Measurements from ENCODE around the gene VPS37B.

Gene VPS37B

GRCh38 chr12:122866379-122866778 lies 29.5 kb downstream of the VPS37B start:
- no peak for DNase-seq (ENCODE audit: low read depth in 2 of 2)

GRCh38 chr12:122865268-122866231 lies 30.4 kb downstream of the VPS37B start:
- no peak for DNase-seq (ENCODE audit: low read depth in 2 of 2)

- no peak for DNase-seq (ENCODE audit: low read depth in 2 of 2)
Observed at GRCh38 chr12:122864894-122865253, 31.1 kb downstream of the VPS37B start.

- DNase-seq (ENCODE audit: low read depth in 2 of 2): no peak
Observed at GRCh38 chr12:122862872-122863701, 32.8 kb downstream of the VPS37B start.

- DNase-seq (ENCODE audit: low read depth in 2 of 2): no peak
Observed at GRCh38 chr12:122862110-122862634, 33.8 kb downstream of the VPS37B start.

GRCh38 chr12:122861587-122861970 lies 34.3 kb downstream of the VPS37B start:
- no peak for DNase-seq (ENCODE audit: low read depth in 2 of 2)

GRCh38 chr12:122860854-122861586 lies 34.9 kb downstream of the VPS37B start:
- no peak for DNase-seq (ENCODE audit: low read depth in 2 of 2)

- peak; percentile 67 to 80 for DNase-seq (ENCODE audit: low read depth in 2 of 2)
Observed at GRCh38 chr12:122860040-122860853, 35.7 kb downstream of the VPS37B start.

- DNase-seq (ENCODE audit: low read depth in 2 of 2): no peak
Observed at GRCh38 chr12:122859303-122860039, 36.5 kb downstream of the VPS37B start.

- DNase-seq (ENCODE audit: low read depth in 2 of 2): no peak
Observed at GRCh38 chr12:122858591-122859302, 37.2 kb downstream of the VPS37B start.

GRCh38 chr12:122858171-122858570 lies 37.8 kb downstream of the VPS37B start:
- DNase-seq (ENCODE audit: low read depth in 2 of 2): no peak

GRCh38 chr12:122856999-122857671 lies 38.8 kb downstream of the VPS37B start:
- DNase-seq (ENCODE audit: low read depth in 2 of 2): no peak

- DNase-seq (ENCODE audit: low read depth in 2 of 2): no peak
Observed at GRCh38 chr12:122855928-122856831, 39.7 kb downstream of the VPS37B start.

- no peak for DNase-seq (ENCODE audit: low read depth in 2 of 2)
Observed at GRCh38 chr12:122855071-122855829, 40.7 kb downstream of the VPS37B start.

- no peak for DNase-seq (ENCODE audit: low read depth in 2 of 2)
Observed at GRCh38 chr12:122854554-122854953, 41.4 kb downstream of the VPS37B start.

GRCh38 chr12:122853582-122854245 lies 42.2 kb downstream of the VPS37B start:
- no peak for DNase-seq (ENCODE audit: low read depth in 2 of 2)

Data from stimulated activated CD4-positive, alpha-beta T cell treated with anti-CD3 and anti-CD28 coated beads, Interleukin-12 subunit alpha, Interleukin-12 subunit beta, amount 100 ng/mL, for 24 hours (primary cell).